Choroid plexus epithelial cell (primary cell): ENCODE results near the gene ROCK2.
A peak's percentile ranks its signal among the peaks of the same experiment; 100 is the strongest.
"Not testable (repeated sequence)": the region's sequence is repeated elsewhere in the genome, so short reads cannot be mapped to it uniquely, and the experiment has no call there.

ENCODE experiments used
- DNase-seq: peaks from one replicate; pipeline ENCODE4 v3.0.0-alpha.2; 2010; ENCODE audit warnings: low read depth
- H3K4me3 ChIP-seq: 2 replicates; pipeline ENCODE4 v1.5.1; 2011; ENCODE audit warnings: low read depth, mild to moderate bottlenecking, control low read depth, low read length, moderate library complexity
- TF ChIP-seq, protein P1 (sequence below): conservative IDR thresholded peaks from 2 replicates; pipeline ENCODE4 v1.5.1; 2011; ENCODE audit warnings: low read depth, mild to moderate bottlenecking, control low read depth, inconsistent platforms, low read length, moderate library complexity

ROCK2 gene

DNA sequence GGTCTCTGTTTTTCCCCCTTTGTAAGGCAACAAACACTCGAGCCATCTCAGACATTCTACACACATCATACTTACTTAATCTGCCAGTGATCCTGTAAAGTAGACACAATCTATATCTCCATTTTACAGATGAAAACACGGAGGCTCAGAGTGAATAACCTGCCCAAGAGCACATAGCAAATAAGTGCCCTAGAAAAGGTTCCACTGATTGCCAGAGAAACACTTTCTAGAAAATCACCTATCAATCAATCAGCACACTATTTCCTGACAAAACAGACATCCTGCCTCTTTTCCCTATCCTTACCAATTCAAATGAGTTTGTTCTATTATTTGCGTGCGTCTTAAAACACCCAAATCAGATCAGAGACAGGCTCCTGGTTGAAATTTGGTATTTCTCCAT lies 165.2 kb downstream of the ROCK2 start:
- no peak overlapping the region for H3K4me3 ChIP-seq
- no peak for DNase-seq
- TF ChIP-seq, protein P1, sequence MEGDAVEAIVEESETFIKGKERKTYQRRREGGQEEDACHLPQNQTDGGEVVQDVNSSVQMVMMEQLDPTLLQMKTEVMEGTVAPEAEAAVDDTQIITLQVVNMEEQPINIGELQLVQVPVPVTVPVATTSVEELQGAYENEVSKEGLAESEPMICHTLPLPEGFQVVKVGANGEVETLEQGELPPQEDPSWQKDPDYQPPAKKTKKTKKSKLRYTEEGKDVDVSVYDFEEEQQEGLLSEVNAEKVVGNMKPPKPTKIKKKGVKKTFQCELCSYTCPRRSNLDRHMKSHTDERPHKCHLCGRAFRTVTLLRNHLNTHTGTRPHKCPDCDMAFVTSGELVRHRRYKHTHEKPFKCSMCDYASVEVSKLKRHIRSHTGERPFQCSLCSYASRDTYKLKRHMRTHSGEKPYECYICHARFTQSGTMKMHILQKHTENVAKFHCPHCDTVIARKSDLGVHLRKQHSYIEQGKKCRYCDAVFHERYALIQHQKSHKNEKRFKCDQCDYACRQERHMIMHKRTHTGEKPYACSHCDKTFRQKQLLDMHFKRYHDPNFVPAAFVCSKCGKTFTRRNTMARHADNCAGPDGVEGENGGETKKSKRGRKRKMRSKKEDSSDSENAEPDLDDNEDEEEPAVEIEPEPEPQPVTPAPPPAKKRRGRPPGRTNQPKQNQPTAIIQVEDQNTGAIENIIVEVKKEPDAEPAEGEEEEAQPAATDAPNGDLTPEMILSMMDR: no peak

DNA sequence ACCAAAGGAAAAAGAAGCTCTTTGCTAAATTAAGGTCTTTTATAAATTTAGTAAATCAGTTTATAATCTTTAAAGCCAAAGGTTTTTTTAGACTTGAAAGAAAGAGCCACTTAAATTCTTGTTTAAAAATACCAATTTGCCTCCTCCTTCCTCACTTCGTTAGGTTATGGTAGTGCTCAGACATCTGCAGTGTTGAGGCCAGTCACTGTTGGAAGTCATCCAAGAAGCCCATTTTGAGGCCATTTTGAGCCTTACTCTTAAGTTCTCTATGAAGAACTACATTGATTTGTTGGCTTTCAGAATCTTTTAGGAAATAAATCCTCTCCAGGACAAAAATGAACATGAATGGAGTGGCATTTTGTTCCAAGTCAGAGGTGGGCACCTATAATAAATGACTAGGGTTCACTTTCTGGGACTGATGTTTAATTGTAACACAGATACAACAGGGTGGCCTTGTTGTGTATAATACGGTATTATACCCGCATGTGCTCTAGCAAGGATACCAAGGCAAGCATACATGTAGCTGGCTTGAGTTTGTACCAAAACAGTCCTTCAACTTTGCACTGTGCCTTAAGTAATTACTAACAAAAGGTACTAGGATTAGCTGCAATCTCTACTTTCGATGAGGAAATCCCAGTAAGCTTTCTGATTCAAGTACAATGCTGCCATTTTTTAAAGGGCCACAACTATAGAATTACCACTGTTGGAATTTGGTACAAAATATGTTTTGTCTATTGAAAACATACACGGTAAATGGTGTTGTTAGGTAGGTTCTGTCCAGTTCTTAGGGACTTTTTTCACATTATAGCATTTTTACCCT lies 166.4 kb downstream of the ROCK2 start:
- peak; percentile 54 for DNase-seq
- H3K4me3 ChIP-seq: no peak overlapping the region
- TF ChIP-seq, protein P1: no peak

DNA sequence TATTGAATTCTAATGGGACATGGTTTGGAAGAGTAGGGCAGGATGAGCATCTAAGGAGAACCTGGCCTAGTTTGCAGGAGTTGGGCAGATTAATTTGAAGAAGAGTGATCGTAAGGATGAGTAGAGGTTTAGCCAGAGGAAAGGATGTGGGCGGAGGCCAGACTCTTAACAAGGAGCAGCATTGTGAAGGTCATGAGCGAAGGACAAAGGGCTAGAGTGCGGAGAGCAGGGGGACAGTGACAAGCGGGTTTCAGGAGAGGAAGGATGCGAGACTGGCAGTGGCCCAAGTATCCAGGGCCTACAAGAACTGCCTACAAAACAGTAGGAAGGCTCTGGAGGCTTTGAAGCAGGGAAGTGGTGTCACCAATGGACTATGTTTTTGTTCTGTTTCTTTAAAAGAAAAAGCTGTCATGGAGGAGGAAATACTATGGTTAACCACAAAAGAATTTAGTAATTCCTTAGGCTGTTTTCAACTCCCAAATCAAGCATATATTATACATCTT lies 169.1 kb downstream of the ROCK2 start:
- TF ChIP-seq, protein P1: no peak
- H3K4me3 ChIP-seq: no peak overlapping the region
- DNase-seq: peak; percentile 78

DNA sequence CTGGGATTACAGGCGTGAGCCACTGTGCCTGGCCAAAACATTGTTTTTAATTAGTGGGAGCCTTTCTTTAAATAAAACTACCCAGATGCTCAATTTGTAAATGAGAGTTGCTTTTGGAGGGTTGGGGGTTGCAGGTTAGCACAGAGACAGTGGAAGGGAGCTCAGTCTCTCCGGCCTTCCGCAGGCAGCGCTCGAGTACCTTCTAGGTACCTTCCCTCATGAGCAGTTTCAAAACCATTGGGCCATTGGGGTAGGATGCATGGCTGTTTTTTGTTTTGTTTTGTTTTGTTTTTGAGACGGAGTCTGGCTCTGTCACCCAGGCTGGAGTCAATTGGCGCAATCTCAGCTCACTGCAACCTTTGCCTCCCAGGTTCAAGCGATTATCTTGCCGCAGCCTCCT lies 170.2 kb downstream of the ROCK2 start:
- no peak overlapping the region for H3K4me3 ChIP-seq
- TF ChIP-seq, protein P1: no peak
- DNase-seq: no peak

DNA sequence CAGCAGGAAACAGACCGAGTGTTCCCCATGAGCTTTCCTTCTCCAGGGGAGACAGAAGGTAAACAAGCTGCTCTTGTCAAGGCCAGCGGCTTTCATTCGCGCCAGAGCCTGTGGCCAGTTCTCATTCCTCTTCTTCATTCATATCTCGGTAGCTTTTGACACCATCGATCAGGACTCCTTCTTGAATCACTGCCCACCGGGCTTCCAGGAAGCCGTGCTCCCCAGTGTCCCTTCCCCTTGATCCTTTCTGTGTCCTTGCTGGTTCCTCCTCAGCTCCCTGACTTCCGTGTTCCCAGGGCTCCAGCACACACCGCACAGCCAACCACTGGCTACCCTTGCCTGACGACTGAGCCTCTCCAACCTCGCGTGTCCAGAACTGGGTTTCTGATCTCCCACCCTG lies 175.1 kb downstream of the ROCK2 start:
- DNase-seq: peak; percentile 13
- TF ChIP-seq, protein P1: no peak

DNA sequence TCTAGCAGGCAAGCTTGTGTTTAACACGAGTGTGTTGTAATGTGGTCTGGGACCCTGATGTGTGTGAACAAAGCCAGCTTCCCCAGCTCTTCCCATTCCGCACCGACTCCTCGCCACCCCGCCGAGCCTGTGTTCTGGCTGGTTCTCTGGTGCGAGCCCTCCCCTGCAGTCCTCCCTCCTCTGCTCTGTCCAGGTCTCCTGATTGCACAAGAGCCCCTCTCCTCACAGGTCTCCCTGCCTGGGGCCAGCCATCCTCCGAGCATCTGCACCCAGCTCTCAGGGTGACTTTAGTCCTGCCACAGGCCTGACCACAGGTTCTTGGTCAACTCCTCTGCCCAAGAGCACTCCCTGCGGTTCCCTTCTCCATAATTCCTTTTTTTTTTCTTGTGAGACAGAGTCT lies 175.9 kb downstream of the ROCK2 start:
- TF ChIP-seq, protein P1: no peak
- no peak for DNase-seq
- no peak overlapping the region for H3K4me3 ChIP-seq

More for the DNA sequence above, 175.1 kb downstream of the ROCK2 start:
- no peak overlapping the region for H3K4me3 ChIP-seq

DNA sequence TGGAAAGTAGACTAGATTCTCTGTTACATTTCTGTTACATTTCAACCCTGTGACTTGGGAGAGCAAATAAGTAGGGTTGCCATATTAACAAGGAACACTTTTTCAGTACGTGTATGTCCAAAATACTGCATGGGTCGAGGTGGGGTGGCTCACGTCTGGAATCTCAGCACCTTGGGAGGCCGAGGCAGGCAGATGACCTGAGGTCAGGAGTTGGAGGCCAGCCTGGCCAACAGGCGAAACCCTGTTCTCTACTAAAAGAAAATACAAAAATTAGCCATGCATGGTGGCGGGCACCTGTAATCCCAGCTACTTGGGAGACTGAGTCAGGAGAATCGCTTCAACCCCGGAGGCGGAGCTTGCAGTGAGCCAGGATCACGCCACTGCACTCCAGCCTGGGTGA lies 178.0 kb downstream of the ROCK2 start:
- no peak for DNase-seq
- TF ChIP-seq, protein P1: no peak

DNA sequence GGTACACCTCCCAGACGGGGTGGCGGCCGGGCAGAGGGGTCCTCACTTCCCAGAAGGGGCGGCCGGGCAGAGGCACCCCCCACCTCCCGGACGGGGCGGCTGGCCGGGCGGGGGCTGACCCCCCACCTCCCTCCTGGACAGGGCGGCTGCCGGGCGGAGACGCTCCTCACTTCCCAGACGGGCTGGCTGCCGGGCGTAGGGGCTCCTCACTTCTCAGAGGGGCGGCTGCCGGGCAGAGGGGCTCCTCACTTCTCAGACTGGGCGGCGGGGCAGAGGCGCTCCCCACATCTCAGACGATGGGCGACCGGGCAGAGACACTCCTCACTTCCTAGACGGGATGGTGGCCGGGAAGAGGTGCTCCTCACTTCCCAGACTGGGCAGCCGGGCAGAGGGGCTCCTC lies 179.4 kb downstream of the ROCK2 start:
- H3K4me3 ChIP-seq, DNase-seq: not testable (repeated sequence)

More for the DNA sequence above, 178.0 kb downstream of the ROCK2 start:
- no peak overlapping the region for H3K4me3 ChIP-seq
